Measurements from ENCODE around the gene SOCS7.

DNA sequence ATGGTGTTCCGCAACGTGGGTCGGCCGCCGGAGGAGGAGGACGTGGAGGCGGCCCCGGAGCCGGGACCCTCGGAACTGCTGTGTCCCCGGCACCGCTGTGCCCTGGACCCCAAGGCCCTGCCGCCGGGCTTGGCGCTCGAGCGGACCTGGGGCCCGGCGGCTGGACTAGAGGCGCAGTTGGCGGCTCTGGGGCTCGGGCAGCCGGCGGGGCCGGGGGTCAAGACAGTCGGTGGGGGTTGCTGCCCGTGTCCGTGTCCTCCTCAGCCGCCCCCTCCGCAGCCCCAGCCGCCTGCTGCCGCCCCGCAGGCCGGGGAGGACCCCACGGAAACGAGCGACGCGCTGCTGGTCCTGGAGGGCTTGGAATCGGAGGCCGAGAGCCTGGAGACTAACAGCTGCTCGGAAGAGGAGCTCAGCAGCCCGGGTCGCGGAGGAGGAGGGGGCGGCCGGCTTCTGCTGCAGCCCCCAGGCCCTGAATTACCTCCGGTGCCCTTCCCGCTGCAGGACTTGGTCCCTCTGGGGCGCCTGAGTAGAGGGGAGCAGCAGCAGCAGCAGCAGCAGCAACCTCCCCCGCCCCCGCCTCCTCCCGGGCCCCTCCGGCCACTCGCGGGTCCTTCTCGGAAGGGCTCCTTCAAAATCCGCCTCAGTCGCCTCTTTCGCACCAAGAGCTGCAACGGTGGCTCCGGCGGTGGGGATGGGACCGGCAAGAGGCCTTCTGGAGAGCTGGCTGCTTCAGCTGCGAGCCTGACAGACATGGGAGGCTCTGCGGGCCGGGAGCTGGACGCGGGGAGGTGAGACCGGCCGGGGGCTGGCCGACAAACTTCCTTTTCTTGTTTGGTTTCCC is 821 bp downstream of the SOCS7 start:
- TF ChIP-seq, protein P1, sequence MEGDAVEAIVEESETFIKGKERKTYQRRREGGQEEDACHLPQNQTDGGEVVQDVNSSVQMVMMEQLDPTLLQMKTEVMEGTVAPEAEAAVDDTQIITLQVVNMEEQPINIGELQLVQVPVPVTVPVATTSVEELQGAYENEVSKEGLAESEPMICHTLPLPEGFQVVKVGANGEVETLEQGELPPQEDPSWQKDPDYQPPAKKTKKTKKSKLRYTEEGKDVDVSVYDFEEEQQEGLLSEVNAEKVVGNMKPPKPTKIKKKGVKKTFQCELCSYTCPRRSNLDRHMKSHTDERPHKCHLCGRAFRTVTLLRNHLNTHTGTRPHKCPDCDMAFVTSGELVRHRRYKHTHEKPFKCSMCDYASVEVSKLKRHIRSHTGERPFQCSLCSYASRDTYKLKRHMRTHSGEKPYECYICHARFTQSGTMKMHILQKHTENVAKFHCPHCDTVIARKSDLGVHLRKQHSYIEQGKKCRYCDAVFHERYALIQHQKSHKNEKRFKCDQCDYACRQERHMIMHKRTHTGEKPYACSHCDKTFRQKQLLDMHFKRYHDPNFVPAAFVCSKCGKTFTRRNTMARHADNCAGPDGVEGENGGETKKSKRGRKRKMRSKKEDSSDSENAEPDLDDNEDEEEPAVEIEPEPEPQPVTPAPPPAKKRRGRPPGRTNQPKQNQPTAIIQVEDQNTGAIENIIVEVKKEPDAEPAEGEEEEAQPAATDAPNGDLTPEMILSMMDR (IDR thresholded peaks at IDR 0.05; ENCODE audit: low read depth, low read length, missing input control), result no peak
- TF ChIP-seq, protein P2, sequence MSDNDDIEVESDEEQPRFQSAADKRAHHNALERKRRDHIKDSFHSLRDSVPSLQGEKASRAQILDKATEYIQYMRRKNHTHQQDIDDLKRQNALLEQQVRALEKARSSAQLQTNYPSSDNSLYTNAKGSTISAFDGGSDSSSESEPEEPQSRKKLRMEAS (IDR thresholded peaks at IDR 0.05), result no peak
- TF ChIP-seq, protein P3, sequence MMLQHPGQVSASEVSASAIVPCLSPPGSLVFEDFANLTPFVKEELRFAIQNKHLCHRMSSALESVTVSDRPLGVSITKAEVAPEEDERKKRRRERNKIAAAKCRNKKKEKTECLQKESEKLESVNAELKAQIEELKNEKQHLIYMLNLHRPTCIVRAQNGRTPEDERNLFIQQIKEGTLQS (IDR thresholded peaks at IDR 0.05), result no peak
- TF ChIP-seq EGR1 (IDR thresholded peaks at IDR 0.05; ENCODE audit: low read depth in 2 of 2), result no peak
- TF ChIP-seq, protein P4, sequence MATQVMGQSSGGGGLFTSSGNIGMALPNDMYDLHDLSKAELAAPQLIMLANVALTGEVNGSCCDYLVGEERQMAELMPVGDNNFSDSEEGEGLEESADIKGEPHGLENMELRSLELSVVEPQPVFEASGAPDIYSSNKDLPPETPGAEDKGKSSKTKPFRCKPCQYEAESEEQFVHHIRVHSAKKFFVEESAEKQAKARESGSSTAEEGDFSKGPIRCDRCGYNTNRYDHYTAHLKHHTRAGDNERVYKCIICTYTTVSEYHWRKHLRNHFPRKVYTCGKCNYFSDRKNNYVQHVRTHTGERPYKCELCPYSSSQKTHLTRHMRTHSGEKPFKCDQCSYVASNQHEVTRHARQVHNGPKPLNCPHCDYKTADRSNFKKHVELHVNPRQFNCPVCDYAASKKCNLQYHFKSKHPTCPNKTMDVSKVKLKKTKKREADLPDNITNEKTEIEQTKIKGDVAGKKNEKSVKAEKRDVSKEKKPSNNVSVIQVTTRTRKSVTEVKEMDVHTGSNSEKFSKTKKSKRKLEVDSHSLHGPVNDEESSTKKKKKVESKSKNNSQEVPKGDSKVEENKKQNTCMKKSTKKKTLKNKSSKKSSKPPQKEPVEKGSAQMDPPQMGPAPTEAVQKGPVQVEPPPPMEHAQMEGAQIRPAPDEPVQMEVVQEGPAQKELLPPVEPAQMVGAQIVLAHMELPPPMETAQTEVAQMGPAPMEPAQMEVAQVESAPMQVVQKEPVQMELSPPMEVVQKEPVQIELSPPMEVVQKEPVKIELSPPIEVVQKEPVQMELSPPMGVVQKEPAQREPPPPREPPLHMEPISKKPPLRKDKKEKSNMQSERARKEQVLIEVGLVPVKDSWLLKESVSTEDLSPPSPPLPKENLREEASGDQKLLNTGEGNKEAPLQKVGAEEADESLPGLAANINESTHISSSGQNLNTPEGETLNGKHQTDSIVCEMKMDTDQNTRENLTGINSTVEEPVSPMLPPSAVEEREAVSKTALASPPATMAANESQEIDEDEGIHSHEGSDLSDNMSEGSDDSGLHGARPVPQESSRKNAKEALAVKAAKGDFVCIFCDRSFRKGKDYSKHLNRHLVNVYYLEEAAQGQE (IDR thresholded peaks at IDR 0.05), result no peak
